HCT116 (cell line): ENCODE measurements around the gene TCF12. TPM values are rescaled to one million over a fixed set of nuclear protein-coding genes. Genes with fewer than 3 reads are reported as not detected.

Source experiments
- ATAC-seq: fragments of 200-7000 bp; cut with Tn5 transposase; 2 replicates; pipeline ENCODE4 v1.9.1; 2020; ENCODE audit warnings: mild to moderate bottlenecking, moderate library complexity
- BruUV-seq: library from RNA; stranded (reverse); fragments of 400-500 nt; replicated peaks from 2 replicates; lab custom pipeline; 2021; lab: Mats Ljungman, UMichigan
- CTCF ChIA-PET: fragments of 300-600 bp; sonication (Branson Sonifier 250); formaldehyde crosslinking; loops from one replicate; lab custom pipeline; 2021; ENCODE audit warnings: antibody characterized with exemption; lab: Charles Lee
- POLR2A ChIA-PET: fragments of 300-600, 350-600 bp; sonication (Branson Sonifier 250); formaldehyde crosslinking; loops from one replicate; lab custom pipeline; 2021; ENCODE audit warnings: antibody characterized with exemption; lab: Charles Lee
- RAD21 ChIA-PET, 2 experiments: fragments of 300-600 bp; sonication (Branson Sonifier 250); formaldehyde crosslinking; loops; one replicate each; lab custom pipeline; 2023; ENCODE audit warnings: low total read pairs in 2 of 2; ENCODE audit not compliant: uncharacterized antibody in 2 of 2, unreplicated experiment in 2 of 2, low non-redundant PET in 1 of 2; lab: Charles Lee
- DNase-seq: peaks from one replicate; pipeline ENCODE4 v3.0.0-alpha.2; 2010; ENCODE audit warnings: low read depth, low spot score
- H2AFZ ChIP-seq: fragments of 200-600 bp; shearing (Covaris generic), sonication (generic); 2 replicates; pipeline ENCODE4 v1.6.1; 2017; ENCODE audit warnings: low read depth, mixed run types, mixed read lengths, antibody characterized with exemption, low read length; ENCODE audit not compliant: poor library complexity, severe bottlenecking
- H3K27ac ChIP-seq: 2 replicates; pipeline ENCODE4 v1.5.1; 2012; ENCODE audit warnings: low read depth, low read length
- H3K27me3 ChIP-seq: fragments of 200-600 bp; sonication (generic); 2 replicates; pipeline ENCODE4 v1.6.1; 2016; ENCODE audit warnings: mixed run types, low read length, mixed read lengths; ENCODE audit not compliant: insufficient read depth
- H3K36me3 ChIP-seq, 2 experiments: fragments of 200-500 bp in 1 of 2; fragments of 200-600 bp in 1 of 2; sonication (Bioruptor generic) in 1 of 2; sonication (generic) in 1 of 2; 2 replicates each; pipeline versions ENCODE4 v1.5.1 to v1.6.1; 2014 to 2016; ENCODE audit warnings: low read length in 2 of 2, inconsistent platforms in 1 of 2, mixed read lengths in 1 of 2, mixed run types in 1 of 2; ENCODE audit not compliant: insufficient read depth in 2 of 2, control insufficient read depth in 1 of 2
- H3K4me1 ChIP-seq, 2 experiments: fragments of 200-600 bp in 1 of 2; sonication (generic) in 1 of 2; 2 replicates each; pipeline versions ENCODE4 v1.5.1 to v1.6.1; 2012 to 2017; ENCODE audit warnings: low read length in 2 of 2, inconsistent platforms in 1 of 2, mild to moderate bottlenecking in 1 of 2, mixed read lengths in 1 of 2, mixed run types in 1 of 2, moderate library complexity in 1 of 2; ENCODE audit not compliant: insufficient read depth in 2 of 2, control insufficient read depth in 1 of 2
- H3K4me2 ChIP-seq: fragments of 200-600 bp; sonication (generic); 2 replicates; pipeline ENCODE4 v1.6.1; 2017; ENCODE audit warnings: mixed run types, low read length, mixed read lengths
- H3K4me3 ChIP-seq, 2 experiments: fragments of 200-600 bp in 1 of 2; sonication (generic) in 1 of 2; replicated peaks in 1 of 2; 2 replicates each; pipeline ENCODE4 v1.5.1; 2011 to 2016; ENCODE audit warnings: low read length in 2 of 2, control low read depth in 1 of 2, low read depth in 1 of 2, mild to moderate bottlenecking in 1 of 2, mixed read lengths in 1 of 2, mixed run types in 1 of 2
- H3K79me2 ChIP-seq: fragments of 200-600 bp; sonication (generic); 2 replicates; pipeline ENCODE4 v1.6.1; 2017; ENCODE audit warnings: mild to moderate bottlenecking, mixed run types, low read length, moderate library complexity, mixed read lengths; ENCODE audit not compliant: insufficient read depth
- H3K9ac ChIP-seq: fragments of 200-600 bp; sonication (generic); 2 replicates; pipeline ENCODE4 v1.6.1; 2016; ENCODE audit warnings: low read length, mixed read lengths
- H3K9me2 ChIP-seq: fragments of 200-600 bp; sonication (generic), shearing (Covaris generic); 2 replicates; pipeline ENCODE4 v1.6.1; 2017; ENCODE audit warnings: mixed run types, mild to moderate bottlenecking, moderate library complexity; ENCODE audit not compliant: insufficient read depth
- H3K9me3 ChIP-seq, 2 experiments: fragments of 200-500 bp in 1 of 2; fragments of 200-600 bp in 1 of 2; sonication (Bioruptor generic) in 1 of 2; sonication (generic) in 1 of 2; 2 replicates each; pipeline ENCODE4 v1.6.1; 2014 to 2017; ENCODE audit warnings: low read length in 2 of 2, mixed read lengths in 2 of 2, inconsistent platforms in 1 of 2, low read depth in 1 of 2, mild to moderate bottlenecking in 1 of 2, mixed run types in 1 of 2, moderate library complexity in 1 of 2; ENCODE audit not compliant: control insufficient read depth in 1 of 2, insufficient read depth in 1 of 2
- H4K20me1 ChIP-seq: fragments of 200-600 bp; sonication (generic), shearing (Covaris generic); 2 replicates; pipeline ENCODE4 v1.6.1; 2017; ENCODE audit warnings: mixed run types, mild to moderate bottlenecking, moderate library complexity; ENCODE audit not compliant: insufficient read depth
- CBX3 ChIP-seq: IDR thresholded peaks from 2 replicates; pipeline ENCODE4 v1.6.1; 2012; ENCODE audit warnings: low read depth
- EGR1 ChIP-seq: IDR thresholded peaks from 2 replicates; pipeline ENCODE4 v1.6.1; 2012; ENCODE audit warnings: low read depth
- ELF1 ChIP-seq: IDR thresholded peaks from 2 replicates; pipeline ENCODE4 v1.6.1; 2012; ENCODE audit warnings: low read depth, borderline replicate concordance
- FOSL1 ChIP-seq: IDR thresholded peaks from 2 replicates; pipeline ENCODE4 v1.6.1; 2012; ENCODE audit warnings: low read depth
- POLR2AphosphoS5 ChIP-seq: IDR thresholded peaks from 2 replicates; pipeline ENCODE4 v1.6.1; 2011; ENCODE audit warnings: mild to moderate bottlenecking, low read depth, low read length, moderate library complexity
- SIN3A ChIP-seq: IDR thresholded peaks from 2 replicates; pipeline ENCODE4 v1.6.1; 2012; ENCODE audit warnings: low read depth
- ZFX ChIP-seq: fragments of 450-650 bp; IDR thresholded peaks from 2 replicates; pipeline ENCODE4 v1.6.1; 2017
- intact Hi-C: fragments of 100-400 bp; cut with micrococcal nuclease; formaldehyde crosslinking; loops from 2 replicates; pipeline ENCODE4 v1.10.0; 2022
- total RNA-seq: library from RNA; stranded (reverse); gene quantifications from one replicate; pipeline ENCODE4 v1.2.1, GENCODE V29; 2021; ENCODE audit not compliant: unreplicated experiment
- TF ChIP-seq, protein P1 (sequence below): IDR thresholded peaks from 2 replicates; pipeline ENCODE4 v1.6.1; 2012

Gene TCF12
- total RNA-seq, 1 experiment from 2014 or later: 71.6 TPM

DNA sequence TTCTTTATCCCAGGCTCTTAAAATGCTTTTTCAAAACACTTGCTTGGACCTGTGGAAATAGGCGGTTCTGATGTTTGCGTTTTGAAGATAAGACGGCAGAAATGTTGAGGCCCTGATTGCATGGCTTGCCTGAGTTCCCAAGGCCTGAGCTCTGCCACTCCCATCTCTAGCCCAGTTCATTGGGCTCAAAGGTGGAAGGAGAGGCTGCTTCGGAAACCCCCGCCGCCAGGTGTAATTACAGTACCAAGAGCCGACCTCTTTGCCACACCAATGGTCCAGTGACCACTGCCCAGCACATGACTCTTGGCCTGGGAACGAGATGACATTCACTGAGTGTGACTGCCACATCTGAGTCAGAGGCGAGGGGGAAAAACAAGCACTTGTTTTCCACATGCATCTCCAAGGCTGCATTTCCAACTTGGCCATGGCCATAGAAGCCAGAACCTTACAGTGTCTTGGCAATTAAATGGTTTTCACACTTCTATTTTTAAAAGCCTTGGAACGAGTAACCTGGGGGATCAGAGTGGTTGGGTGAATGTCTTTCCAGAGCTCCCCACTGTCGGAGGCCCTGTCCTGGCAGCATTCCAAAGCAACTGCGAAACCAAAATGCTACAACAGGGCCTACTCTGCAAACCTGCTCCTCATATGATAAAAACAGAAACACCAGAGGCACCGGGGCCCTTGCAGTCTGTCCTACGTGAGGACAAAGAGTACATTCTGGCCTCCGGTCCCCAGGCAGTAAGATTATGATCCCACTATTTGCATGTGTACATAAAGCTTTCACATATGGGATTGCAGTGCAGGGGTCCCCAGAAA is 394.1 kb downstream of the TCF12 start:
- ChIA-PET POLR2A (no interaction called here), CTCF (no interaction called here), RAD21 (no interaction called here)
- TF ChIP-seq ZFX (no peak), ELF1 (no peak), EGR1 (no peak), CBX3 (no peak), FOSL1 (no peak), POLR2AphosphoS5 (no peak)
- TF ChIP-seq, protein P1, sequence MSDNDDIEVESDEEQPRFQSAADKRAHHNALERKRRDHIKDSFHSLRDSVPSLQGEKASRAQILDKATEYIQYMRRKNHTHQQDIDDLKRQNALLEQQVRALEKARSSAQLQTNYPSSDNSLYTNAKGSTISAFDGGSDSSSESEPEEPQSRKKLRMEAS: no peak
- H3K9ac ChIP-seq: no peak overlapping the region
- H3K36me3 ChIP-seq: no peaks in the 10 kb centered on the region
- no TSS peak for BruUV-seq
- no peaks in the 10 kb centered on the region for H3K79me2 ChIP-seq
- no peak overlapping the region for H3K27ac ChIP-seq
- no peak overlapping the region for H3K4me3 ChIP-seq
- H3K9me2 ChIP-seq: no peaks in the 10 kb centered on the region
- no peak for ATAC-seq
- H3K27me3 ChIP-seq: no peaks in the 10 kb centered on the region
- DNase-seq: no peak
- no peak overlapping the region for H2AFZ ChIP-seq
- H3K9me3 ChIP-seq: no peaks in the 10 kb centered on the region
- intact Hi-C loops: no loop called here
- no peak overlapping the region for H3K4me2 ChIP-seq
- H3K4me1 ChIP-seq: no peaks in the 10 kb centered on the region
- H4K20me1 ChIP-seq: no peaks in the 10 kb centered on the region

DNA sequence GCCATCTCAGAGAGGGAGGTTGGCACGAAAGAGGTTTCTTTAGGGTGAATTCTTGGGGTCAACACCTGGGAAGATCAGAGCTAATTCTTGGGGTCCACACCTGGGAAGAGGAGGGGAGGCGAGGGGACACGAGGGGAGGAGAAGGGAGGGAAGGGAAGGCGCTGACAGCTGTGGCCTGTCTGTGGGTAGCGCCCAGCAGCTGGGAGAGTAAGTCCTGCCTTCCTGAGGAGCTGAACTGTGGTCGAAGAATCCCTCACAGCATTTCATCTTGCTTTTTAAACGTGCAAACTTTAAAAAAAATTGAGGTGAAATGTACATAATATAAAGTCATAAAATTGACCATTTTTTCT is 394.7 kb downstream of the TCF12 start:
- no peaks in the 10 kb centered on the region for H3K27me3 ChIP-seq
- no peaks in the 10 kb centered on the region for H3K9me3 ChIP-seq
- no peak overlapping the region for H3K9ac ChIP-seq
- no peak overlapping the region for H3K4me3 ChIP-seq
- no peak for DNase-seq
- no peak overlapping the region for H3K27ac ChIP-seq
- no peak for ATAC-seq
- POLR2A ChIA-PET: no interaction called here
- H3K4me1 ChIP-seq: no peaks in the 10 kb centered on the region
- H3K4me2 ChIP-seq: no peak overlapping the region
- RAD21 ChIA-PET: no interaction called here
- TF ChIP-seq EGR1 (no peak), SIN3A (no peak)
- no peaks in the 10 kb centered on the region for H3K9me2 ChIP-seq
- intact Hi-C loops: no loop called here
- CTCF ChIA-PET: no interaction called here
- no TSS peak for BruUV-seq
- no peaks in the 10 kb centered on the region for H3K36me3 ChIP-seq
- no peak overlapping the region for H2AFZ ChIP-seq
- no peaks in the 10 kb centered on the region for H3K79me2 ChIP-seq
- H4K20me1 ChIP-seq: no peaks in the 10 kb centered on the region
